ENCODE results near the gene IRS2.

IRS2 gene

DNA sequence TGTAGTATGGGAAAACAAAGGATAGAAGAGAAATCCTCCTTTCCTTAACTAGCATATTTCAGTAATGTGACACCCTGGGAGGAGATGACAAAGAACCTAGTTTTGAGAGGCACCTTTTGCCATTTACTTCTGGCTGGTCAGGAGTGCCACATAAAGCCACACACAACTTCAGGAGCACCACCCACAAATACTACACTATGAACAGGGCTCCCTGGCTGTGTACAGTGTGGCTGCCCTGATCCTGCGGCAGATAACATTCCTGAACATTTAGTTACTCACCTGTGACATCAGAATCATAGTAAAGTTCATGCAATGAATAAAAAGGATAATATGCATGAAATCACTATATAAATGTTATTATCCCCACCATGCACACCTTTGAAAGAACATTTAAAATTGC is 17.4 kb upstream of the IRS2 start:
- DNase-seq (ENCODE audit: low read depth in 1 of 2, low spot score in 1 of 2), result no peak

DNA sequence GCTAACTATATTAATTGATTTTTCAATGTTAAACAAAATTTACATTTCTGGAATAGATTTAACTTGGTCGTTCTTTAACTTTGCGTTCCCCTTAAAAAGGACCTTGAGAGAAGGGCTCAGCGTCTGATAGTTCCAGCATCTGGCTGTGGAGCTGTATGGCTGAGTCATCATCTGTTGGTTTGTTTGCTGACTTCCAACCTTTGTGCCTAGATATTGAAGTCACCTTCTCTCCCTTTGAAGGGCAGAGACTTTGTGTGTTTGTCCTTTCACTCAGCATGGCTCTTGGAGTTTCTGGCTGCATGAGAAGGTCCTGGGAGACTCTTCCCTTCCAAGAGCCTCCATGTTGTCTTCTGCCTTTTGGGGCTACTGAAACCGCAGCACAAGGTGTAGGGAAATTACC is 16.6 kb upstream of the IRS2 start:
- DNase-seq (ENCODE audit: low read depth in 1 of 2, low spot score in 1 of 2), result no peak

DNA sequence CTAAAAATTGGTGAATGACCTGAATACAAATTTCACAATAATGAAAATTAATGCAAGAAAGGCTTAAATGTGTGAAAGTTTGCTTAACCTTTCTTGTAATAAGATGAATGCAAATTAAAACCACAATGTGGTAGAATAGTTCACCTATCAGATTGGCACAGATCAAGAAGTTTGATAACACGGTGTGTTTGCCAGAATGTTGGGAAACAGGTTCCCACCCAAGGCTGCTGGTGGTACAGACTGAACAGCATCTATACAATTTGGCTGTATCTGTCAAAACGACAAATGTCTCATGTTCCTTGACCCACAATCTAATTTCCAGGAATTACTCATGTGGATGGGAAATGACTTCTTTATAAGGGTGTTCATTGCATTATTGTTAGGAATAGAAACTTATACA is 8.6 kb upstream of the IRS2 start:
- DNase-seq (ENCODE audit: low read depth in 1 of 2, low spot score in 1 of 2), result no peak

DNA sequence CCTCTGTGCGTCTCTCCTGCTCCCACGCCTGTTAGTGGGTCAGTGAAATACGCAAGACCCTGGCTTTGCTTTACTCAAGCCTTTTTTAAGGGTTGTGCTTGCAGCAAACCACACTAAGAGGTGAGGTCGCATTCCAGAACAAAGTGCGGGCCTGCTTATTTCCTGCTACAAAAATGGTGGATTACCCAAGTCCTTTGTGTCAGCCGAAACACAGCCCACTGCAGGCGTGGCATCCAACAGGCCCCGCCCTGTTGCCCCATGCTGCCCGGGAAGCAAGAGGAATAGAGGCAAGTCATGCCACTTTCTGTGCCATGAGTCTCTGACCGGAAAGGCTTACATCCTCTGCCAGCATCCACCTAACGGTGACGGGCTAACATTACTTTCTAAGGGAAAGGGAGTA is 7.7 kb upstream of the IRS2 start:
- no peak for DNase-seq (ENCODE audit: low read depth in 1 of 2, low spot score in 1 of 2)

DNA sequence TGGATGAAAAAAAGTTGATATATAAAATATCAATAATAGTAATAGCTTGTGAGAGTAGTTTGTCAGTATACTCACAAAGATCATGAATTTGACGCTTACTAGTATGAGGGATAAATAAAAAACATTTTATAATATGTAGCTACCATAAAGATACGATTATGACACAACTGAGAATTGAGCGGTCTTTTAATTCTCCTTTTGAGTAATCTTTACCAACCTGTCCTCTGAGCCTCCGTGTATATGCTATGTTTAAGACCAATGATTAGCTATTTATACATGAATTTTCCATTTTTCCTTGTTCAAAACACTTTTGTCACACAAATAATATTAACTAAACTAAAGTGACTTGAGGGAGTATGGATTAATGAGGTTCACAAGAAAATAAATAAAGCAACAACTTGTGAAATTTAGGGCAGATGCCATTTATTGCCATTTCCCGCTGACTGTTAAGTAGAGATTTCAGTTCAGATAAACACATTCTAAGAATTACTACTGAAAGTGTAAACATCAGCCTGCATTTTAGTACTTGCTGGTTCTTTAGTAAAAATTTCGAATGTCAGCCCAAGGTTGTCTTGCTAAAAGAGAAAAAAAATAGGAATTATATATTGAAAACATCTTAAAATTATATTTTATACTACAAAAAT is 6.2 kb upstream of the IRS2 start:
- DNase-seq (ENCODE audit: low read depth in 1 of 2, low spot score in 1 of 2), result no peak

DNA sequence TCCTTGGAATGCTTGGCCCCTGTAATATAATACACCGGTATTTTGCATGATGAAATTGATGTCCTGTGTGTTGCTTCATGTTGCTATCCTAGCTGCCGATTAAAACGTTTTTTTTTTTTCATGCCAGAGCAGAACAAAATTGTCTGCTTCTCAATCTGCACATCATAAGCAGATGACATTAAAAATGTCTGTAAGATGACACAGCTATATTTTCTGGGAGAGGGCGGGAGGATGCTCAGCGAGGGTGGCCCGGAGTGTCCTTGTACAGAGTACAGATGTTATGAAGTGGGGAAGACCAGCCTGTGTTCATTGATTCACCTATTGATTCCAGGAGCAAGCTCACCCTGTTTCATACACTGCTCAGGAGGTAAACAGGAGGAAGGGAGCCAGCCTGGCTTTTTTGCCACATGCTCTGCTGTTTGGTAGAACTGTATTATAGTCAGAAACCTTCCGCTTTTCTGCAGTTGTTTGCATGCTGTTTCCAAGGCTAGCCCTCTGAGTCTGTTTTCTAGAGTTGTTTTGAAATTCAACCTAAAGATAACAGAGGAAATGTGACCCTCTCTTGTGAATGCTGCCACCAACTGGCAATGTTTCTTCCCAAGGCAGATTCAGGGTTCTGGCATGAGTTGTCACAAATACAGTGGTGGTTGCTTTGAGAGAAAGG is 4.7 kb upstream of the IRS2 start:
- no peak for DNase-seq (ENCODE audit: low read depth in 1 of 2, low spot score in 1 of 2)

DNA sequence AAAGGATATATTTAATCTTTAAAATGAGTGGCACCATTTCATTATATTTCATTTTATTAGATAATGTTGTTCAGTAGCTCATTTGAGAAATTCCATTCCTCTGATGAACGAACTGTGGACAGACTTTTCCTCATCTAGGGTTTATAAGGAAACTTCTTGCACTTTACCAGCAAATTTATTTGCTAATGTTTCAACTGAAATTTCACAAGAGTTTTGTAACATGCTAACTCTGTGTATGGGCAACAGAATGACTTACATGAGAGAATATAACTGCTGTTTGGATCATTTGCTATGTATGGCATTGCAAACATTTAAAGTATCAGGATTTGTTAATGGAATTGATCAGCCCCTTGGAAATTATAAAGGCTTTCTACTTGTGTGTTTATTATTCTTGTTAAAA is 3.7 kb upstream of the IRS2 start:
- DNase-seq (ENCODE audit: low read depth in 1 of 2, low spot score in 1 of 2), result no peak

DNA sequence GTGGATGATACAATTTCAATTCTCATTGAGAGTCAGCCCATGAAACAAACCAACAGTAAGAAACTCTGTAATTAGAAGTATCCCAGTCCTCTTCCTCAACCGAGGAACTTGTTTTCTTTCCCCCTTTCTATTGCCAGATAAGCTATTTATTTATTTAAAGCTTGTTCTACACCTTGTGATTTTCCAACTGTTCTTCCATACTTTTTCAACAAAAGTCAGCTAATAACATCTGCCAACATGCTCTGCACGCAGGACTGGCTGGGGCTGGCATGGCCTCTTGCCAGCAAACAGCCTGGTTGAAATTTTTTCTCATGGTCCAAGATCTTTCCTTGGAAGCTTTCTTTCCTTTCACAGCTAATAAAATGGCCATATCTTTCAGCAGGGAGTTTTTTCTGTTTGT is 2.9 kb upstream of the IRS2 start:
- no peak for DNase-seq (ENCODE audit: low read depth in 1 of 2, low spot score in 1 of 2)

DNA sequence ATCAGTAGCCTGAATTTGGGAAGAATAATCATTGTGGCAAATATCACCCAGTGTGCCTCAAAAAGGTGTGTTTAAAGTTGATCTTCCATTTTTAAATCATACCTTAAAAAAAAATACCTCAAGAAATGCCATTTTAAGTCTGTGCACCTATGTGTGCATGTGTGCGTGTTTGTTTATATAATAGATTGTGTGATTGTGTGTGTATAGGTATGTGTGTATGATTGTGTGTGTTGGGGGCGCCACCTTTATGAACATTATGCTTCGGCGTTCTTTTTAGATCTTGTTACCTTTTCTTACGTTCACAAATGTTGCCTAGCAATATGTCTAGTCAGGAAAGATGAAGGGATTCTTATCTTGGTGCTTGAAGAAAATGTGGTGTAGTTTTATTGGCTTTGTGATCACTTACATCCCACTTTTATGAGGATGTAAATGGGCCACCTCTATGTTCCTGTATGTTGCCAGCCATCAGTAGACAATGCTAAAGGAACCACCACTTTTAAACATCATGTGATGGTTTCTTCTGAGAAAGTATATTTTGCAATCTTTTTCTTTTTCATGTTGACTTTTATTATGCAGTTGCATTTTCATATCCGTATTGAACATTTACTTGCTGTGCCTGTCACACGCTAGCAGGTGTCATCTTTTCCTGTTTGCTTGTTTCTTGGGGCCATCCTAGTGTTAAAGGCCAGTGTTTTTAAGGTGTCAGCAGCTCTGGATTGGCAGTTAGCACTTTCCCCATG is 2.2 kb upstream of the IRS2 start:
- no peak for DNase-seq (ENCODE audit: low read depth in 1 of 2, low spot score in 1 of 2)

DNA sequence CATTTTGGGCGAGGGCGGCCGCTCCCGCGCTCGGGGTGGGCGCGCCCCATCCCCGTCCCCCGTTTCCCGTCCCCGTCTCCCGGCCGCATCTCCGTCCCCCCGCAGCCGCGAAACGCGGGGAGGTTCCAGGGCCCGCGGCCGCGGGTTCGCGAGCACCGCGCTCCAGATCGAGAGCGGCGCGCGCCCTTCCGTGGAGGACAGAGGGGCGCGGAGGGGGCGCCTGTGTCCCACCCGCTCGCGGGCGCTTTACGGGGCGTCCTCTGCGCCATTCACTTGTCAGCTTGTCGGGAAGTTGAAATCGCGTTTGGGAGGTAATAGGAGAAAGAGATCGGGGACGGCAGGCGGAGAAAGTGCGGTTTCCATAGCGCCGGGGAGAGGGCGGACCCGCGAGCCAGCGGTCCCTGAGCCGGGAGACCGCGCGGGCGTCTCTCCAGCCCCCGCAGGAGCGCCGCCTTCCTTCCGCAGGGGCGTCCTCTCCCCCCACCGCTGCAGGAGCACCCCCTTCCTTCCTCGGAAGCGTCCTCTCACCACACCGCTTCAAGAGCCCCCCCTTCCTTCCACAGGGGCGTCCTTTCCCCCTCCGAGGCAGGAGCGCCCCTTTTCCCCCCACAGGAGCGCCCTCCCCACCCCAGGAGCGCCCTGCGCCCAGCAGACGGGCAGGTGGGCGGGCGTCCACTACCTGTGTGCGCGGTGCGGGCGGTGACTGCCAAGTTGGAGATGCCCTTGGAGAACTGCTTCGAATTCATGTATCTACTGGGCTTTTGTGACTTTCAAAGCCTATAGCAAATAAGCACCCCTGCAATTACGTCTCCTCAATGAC is 962 bp upstream of the IRS2 start:
- DNase-seq (ENCODE audit: low read depth in 1 of 2, low spot score in 1 of 2), result no peak

DNA sequence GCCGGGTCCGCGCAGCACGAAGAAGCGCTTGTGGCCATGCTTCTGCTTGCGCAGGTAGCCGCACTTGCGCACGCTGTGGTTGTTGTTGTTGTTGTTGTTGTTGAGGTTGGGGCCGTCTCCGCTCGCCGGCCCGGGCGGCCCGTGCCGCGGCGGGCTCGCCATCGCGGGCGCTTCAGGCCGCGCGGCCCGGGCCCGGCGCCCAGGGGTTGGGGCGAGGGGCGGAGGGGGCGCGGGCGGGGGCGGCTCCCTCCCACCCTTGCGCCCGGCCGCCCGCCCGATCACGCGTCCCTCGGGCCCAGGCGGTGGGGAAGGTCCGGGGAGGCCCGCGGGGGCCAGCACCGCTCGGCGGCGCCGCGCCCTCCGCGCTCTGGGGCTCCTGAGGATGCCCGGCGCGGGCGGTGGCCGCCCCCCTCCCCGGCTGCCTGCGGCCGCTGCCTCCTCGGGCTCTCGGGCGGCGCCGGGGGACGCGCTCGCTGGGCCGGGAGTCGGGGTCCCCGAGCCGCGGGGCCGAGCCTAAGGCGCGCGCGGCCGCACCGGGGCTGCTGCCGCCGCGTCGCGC is 412 bp downstream of the IRS2 start:
- DNase-seq (ENCODE audit: low read depth in 1 of 2, low spot score in 1 of 2), result no peak

DNA sequence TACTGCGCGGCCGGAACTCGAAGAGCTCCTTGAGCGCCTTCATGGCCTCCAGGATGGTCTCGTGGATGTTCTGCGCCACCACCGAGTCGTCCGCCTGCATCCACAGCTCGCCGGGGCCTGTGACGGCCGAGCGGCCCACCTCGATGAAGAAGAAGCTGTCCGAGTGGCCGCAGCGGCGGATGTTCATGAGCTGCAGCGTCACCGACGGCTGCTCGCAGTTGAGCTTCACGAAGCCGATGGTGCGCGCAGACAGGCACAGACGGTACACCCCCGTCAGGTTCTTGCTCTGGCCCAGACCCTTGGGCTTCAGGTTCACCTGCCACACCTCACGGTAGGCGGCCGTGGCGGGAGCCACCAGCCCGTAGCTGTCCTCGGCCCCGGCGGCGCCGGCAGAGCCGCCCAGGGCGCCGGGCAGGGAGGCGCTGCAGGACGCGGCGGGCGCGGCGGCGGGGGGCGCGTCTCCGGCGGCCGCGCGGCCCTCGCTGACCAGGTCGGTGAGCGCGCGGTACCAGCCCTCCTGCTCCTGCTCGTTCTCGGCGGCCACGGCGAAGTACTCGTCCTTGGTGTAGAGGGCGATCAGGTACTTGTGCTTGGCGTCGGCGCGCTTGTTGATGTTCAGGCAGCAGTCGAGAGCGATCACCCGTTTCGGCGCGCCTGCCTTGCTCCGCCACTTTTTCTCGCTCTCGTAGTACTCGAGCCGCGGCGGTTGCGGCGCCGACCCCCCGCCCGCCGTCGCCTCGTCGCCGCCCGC is 1.1 kb downstream of the IRS2 start:
- DNase-seq (ENCODE audit: low read depth in 1 of 2, low spot score in 1 of 2), result no peak

DNA sequence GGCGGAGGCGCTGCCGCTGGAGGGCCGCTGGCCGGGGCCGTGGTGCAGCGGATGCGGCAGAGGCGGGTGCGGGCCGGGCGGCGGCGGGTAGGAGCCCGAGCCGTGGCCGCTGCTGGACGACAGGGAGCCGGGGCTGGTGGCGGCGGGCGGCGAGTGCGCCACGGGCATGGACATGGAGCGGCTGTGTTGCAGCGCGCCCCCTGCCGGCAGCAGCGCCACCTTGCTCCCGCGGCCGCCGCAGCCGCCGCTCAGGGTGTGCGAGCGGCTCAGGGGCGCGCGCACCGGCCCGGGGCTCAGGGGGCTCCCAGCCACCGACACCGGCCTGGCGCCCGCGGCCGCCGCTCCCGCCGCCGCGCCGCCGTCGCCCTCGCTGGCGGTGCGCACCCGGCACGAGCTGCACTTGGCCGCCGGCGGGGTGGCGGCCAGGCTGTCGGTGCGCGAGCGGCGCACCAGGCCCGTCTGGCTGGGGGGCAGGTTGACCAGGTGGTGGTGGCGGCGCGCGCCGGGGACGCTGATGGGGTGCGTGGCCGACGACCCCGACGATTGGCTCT is 1.7 kb downstream of the IRS2 start:
- DNase-seq (ENCODE audit: low read depth in 1 of 2, low spot score in 1 of 2), result peak in 1 of 2 donors; percentile 58

DNA sequence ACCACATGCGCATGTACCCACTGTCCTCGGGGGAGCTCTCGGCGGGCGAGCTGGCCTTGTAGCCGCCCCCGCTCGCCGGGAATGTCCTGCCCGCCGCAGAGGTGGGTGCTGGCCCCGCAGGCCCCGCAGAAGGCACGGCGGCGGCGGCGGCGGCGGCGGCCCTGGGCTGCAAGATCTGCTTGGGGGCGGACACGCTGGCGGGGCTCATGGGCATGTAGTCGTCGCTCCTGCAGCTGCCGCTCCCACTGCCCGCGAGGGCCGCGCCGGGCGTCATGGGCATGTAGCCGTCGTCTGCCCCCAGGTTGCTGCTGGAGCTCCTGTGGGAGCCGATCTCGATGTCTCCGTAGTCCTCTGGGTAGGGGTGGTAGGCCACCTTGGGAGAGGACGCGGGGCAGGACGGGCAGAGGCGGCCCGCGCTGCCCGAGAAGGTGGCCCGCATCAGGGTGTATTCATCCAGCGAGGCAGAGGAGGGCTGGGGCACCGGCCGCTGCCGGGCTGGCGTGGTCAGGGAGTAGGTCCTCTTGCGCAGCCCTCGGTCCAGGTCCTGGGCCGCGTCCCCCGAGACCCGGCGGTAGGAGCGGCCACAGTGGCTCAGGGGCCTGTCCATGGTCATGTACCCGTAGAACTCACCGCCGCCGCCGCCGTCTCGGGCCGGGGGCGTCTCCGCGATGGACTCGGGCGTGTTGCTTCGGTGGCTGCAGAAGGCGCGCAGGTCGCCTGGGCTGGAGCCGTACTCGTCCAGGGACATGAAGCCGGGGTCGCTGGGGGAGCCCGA is 2.4 kb downstream of the IRS2 start:
- no peak for DNase-seq (ENCODE audit: low read depth in 1 of 2, low spot score in 1 of 2)

DNA sequence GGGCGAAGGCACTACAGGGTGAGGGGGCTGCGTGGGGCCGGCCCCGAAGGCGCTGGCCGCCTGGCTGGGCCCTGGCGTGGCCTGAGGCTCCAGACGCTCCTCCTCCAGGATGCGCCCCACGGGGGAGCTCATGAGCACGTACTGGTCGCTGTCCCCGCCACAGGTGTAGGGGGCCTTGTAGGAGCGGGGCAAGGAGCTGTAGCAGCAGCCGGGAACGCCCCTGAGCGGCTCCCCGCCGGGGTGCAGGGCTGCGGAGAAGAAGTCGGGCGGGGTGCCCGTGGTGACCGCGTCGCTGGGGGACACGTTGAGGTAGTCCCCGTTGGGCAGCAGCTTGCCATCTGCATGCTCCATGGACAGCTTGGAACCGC is 3.0 kb downstream of the IRS2 start:
- no peak for DNase-seq (ENCODE audit: low read depth in 1 of 2, low spot score in 1 of 2)

DNA sequence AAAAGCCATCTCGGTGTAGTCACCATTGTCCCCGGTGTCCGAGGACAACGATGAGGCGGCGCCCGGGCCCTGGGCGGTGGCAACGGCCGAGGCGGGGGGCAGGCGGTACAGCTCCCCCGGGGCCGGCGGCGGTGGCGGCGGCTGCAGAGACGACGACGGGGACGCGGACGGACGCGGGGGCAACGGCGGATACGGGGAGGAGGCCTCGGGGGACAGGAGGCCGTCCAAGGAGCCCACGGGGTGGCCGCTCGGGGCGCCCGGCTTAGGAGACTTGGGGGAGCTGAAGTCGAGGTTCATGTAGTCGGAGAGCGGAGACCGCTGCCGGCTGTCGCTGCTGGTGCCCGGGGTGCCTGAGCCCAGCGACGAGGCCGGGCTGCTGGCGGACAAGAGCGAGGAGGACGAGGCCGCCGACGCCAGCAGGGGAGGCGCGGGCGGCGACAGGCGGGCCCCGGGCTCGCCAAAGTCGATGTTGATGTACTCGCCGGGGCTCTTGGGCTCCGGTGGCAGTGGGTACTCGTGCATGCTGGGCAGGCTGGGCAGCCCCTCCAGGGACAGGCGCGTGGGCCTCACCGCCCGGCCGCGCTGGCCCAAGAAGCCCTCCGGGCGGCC is 3.5 kb downstream of the IRS2 start:
- no peak for DNase-seq (ENCODE audit: low read depth in 1 of 2, low spot score in 1 of 2)

DNA sequence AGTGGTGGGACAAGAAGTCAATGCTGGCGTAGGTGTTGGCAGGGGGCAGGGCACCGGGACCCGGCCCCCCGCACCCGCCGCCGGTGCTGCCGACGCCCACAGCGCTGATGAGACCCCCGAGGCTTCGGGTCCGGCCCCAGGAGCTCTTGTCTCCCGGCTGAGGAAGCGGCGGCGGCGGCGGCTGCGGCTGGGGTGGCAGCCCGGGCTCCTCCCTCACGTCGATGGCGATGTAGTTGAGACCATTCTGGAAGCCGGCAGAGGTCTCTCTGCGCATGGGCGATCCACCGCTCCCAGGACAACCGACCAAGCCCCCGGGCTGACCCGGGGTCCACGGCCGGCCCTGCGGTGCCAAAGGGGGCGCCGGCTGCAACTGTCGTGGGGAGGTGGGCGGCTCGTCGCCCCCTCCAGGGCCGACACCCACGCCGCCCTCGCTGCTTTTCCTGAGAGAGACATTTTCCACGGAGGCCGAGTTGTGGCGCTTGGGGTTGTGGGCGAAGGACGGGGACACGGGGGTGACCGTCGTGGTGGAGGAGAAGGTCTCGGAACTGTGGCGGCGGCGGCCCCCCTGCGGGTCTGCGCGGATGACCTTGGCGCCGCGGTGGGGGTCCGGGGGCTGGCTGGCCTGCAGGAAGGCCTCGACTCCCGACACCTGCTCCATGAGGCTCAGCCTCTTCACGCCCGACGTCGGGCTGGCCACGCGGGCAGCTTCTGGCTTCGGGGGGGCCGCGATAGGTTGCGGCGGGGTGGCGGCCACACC is 4.1 kb downstream of the IRS2 start:
- no peak for DNase-seq (ENCODE audit: low read depth in 1 of 2, low spot score in 1 of 2)

DNA sequence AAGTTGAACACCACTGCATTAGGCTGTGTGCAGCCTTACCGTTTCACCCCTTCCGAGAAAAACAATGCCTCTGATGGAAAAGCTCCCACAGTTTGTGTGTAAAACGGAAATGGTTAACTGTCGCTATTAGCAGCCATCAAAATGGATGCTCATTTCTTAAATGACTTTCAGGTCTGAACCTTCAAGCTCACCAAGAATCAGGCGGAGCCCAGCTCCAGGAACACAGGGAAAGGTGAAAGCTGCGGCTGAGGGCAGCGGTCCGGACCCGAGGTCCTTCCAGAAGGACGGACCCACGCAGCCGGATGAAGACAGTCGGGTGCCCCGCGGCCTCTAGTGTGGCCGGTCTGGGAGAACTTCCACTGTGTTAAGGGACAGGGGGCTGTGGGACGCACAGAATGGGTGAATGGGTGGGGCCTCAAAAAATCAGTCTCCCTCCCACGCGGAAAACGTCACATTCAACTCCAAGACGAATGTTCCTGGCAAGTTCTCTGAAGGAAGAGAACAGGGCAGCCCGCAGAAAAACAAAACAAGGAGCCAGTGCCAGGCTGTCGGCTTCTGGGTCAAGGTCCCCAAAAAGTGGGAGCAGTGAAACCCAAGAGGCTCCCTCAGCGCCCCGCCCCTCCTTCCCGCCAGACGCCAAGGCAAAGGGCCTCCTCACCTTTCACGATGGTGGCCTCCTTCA is 4.9 kb downstream of the IRS2 start:
- no peak for DNase-seq (ENCODE audit: low read depth in 1 of 2, low spot score in 1 of 2)
